Ramos (cell line): Measurements from ENCODE around the gene THADA.
"Not testable (repeated sequence)": the region's sequence is repeated elsewhere in the genome, so short reads cannot be mapped to it uniquely, and the experiment has no call there.

Source experiments
- in situ Hi-C: fragments of 300-500 bp; cut with MboI; formaldehyde crosslinking; loops from one replicate; pipeline ENCODE4 v1.14.3; 2022; ENCODE audit warnings: low sequenced_read_pairs; ENCODE audit not compliant: unreplicated experiment

Gene THADA

GRCh38 chr2:43595603-43596412, at the start of gene THADA:
Gene THADA, minus strand, starts transcription at chr2:43596038. Its CDS starts 3,646 bp downstream, at chr2:43592392.
- in situ Hi-C loops: no loop called here

- in situ Hi-C loops: no loop called here
These were observed 47.8 kb upstream of the THADA start for GRCh38 chr2:43643680-43644079.

GRCh38 chr2:43642363-43642762, 46.5 kb upstream of the THADA start:
- in situ Hi-C loops: no loop called here

GRCh38 chr2:43637030-43637803, 41.4 kb upstream of the THADA start, which contains the start of gene PLEKHH2:
Gene PLEKHH2, plus strand, starts transcription at chr2:43637260. Its CDS starts 7,414 bp downstream, at chr2:43644674.
- in situ Hi-C loops: no loop called here

GRCh38 chr2:43636621-43637020, 40.8 kb upstream of the THADA start:
- in situ Hi-C loops: no loop called here

- in situ Hi-C loops: not testable (repeated sequence)
These were observed 40.3 kb upstream of the THADA start for GRCh38 chr2:43636153-43636552.

- in situ Hi-C loops: no loop called here
These were observed 38.9 kb upstream of the THADA start for GRCh38 chr2:43634604-43635306.

GRCh38 chr2:43631618-43632317, 35.9 kb upstream of the THADA start:
- in situ Hi-C loops: no loop called here

GRCh38 chr2:43622931-43623451, 27.2 kb upstream of the THADA start:
- in situ Hi-C loops: no loop called here

GRCh38 chr2:43619511-43619910, 23.7 kb upstream of the THADA start:
- in situ Hi-C loops: loop anchor here (10.0 kb wide), 1 partner anchor 665 kb away; no protein-coding TSS in a partner anchor

- in situ Hi-C loops: loop anchor here (10.0 kb wide), 1 partner anchor 662 kb away; no protein-coding TSS in a partner anchor
These were observed 21.3 kb upstream of the THADA start for GRCh38 chr2:43616967-43617680.

GRCh38 chr2:43612944-43613343, 17.1 kb upstream of the THADA start:
- in situ Hi-C loops: loop anchor here (10.0 kb wide), 1 partner anchor 658 kb away; no protein-coding TSS in a partner anchor

GRCh38 chr2:43611987-43612894, 16.4 kb upstream of the THADA start:
- in situ Hi-C loops: loop anchor here (10.0 kb wide), 1 partner anchor 657 kb away; no protein-coding TSS in a partner anchor

- in situ Hi-C loops: loop anchor here (10.0 kb wide), 1 partner anchor 656 kb away; no protein-coding TSS in a partner anchor
These were observed 14.5 kb upstream of the THADA start for GRCh38 chr2:43610361-43610760.

- in situ Hi-C loops: no loop called here
These were observed 13.6 kb upstream of the THADA start for GRCh38 chr2:43609290-43609918.

- in situ Hi-C loops: no loop called here
These were observed 10.0 kb upstream of the THADA start for GRCh38 chr2:43605851-43606250.

- in situ Hi-C loops: no loop called here
These were observed 9.3 kb upstream of the THADA start for GRCh38 chr2:43605079-43605655.
